Mammary epithelial cell (primary cell): ENCODE results near the gene COPS7A.

Source experiments
- EZH2 ChIP-seq: IDR thresholded peaks from 2 replicates; pipeline ENCODE4 v1.6.1; 2012; ENCODE audit warnings: low read length, inconsistent platforms, borderline replicate concordance
- TF ChIP-seq, protein P1 (sequence below), 2 donors: IDR thresholded peaks in 1 of 2; conservative IDR thresholded peaks in 1 of 2; 2 replicates each; pipeline ENCODE4 v1.5.1; 2011 to 2012; ENCODE audit warnings: inconsistent platforms in 2 of 2, low read length in 2 of 2, mild to moderate bottlenecking in 2 of 2, control low read depth in 1 of 2, low read depth in 1 of 2; ENCODE audit not compliant: insufficient read depth in 1 of 2; ENCODE audit errors: extremely low read depth in 1 of 2

DNA sequence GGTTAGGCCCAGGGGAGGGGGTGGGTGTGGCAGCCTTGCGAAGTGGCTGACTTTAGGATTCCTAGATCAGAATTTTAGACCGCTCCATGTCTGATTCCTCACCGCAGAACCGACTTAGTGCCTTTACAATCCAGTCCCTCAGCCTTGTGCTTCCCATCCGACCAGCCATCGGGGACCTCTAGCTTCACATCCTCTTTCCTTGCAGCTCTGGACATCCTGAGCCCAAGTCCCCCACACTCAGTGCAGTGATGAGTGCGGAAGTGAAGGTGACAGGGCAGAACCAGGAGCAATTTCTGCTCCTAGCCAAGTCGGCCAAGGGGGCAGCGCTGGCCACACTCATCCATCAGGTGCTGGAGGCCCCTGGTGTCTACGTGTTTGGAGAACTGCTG lies 557 bp downstream of the COPS7A start:
- TF ChIP-seq, protein P1, sequence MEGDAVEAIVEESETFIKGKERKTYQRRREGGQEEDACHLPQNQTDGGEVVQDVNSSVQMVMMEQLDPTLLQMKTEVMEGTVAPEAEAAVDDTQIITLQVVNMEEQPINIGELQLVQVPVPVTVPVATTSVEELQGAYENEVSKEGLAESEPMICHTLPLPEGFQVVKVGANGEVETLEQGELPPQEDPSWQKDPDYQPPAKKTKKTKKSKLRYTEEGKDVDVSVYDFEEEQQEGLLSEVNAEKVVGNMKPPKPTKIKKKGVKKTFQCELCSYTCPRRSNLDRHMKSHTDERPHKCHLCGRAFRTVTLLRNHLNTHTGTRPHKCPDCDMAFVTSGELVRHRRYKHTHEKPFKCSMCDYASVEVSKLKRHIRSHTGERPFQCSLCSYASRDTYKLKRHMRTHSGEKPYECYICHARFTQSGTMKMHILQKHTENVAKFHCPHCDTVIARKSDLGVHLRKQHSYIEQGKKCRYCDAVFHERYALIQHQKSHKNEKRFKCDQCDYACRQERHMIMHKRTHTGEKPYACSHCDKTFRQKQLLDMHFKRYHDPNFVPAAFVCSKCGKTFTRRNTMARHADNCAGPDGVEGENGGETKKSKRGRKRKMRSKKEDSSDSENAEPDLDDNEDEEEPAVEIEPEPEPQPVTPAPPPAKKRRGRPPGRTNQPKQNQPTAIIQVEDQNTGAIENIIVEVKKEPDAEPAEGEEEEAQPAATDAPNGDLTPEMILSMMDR (conservative IDR thresholded peaks at IDR 0.05 in 1 of 2, IDR thresholded peaks at IDR 0.05 in 1 of 2; ENCODE audit: extremely low read depth in 1 of 2, insufficient read depth in 1 of 2, low read depth in 1 of 2, low read length in 2 of 2) = no peak
- no peak for TF ChIP-seq EZH2
